ENCODE measurements around the gene PRKCQ.

Gene PRKCQ

GRCh38 chr10:6416892-6417512 lies 163.1 kb downstream of the PRKCQ start:
- in situ Hi-C loops (cut with HindIII; ENCODE audit: low sequenced_read_pairs), result no loop called here

- in situ Hi-C loops (cut with HindIII; ENCODE audit: low sequenced_read_pairs), result no loop called here
These were observed 168.6 kb downstream of the PRKCQ start for GRCh38 chr10:6411436-6411835.

GRCh38 chr10:6410830-6411229 lies 169.2 kb downstream of the PRKCQ start:
- in situ Hi-C loops (cut with HindIII; ENCODE audit: low sequenced_read_pairs), result no loop called here

GRCh38 chr10:6409971-6410643 lies 170.0 kb downstream of the PRKCQ start:
- in situ Hi-C loops (cut with HindIII; ENCODE audit: low sequenced_read_pairs), result no loop called here

- in situ Hi-C loops (cut with HindIII; ENCODE audit: low sequenced_read_pairs), result no loop called here
These were observed 171.3 kb downstream of the PRKCQ start for GRCh38 chr10:6408799-6409198.

GRCh38 chr10:6407034-6407721 lies 172.9 kb downstream of the PRKCQ start:
- in situ Hi-C loops (cut with HindIII; ENCODE audit: low sequenced_read_pairs), result no loop called here

- in situ Hi-C loops (cut with HindIII; ENCODE audit: low sequenced_read_pairs), result no loop called here
These were observed 173.6 kb downstream of the PRKCQ start for GRCh38 chr10:6406220-6407033.

- in situ Hi-C loops (cut with HindIII; ENCODE audit: low sequenced_read_pairs), result no loop called here
These were observed 174.4 kb downstream of the PRKCQ start for GRCh38 chr10:6405713-6406112.

- in situ Hi-C loops (cut with HindIII; ENCODE audit: low sequenced_read_pairs), result loop anchor here (5.0 kb wide), 1 partner anchor 107 kb away; no protein-coding TSS in a partner anchor
These were observed 175.7 kb downstream of the PRKCQ start for GRCh38 chr10:6404127-6405072.

GRCh38 chr10:6402960-6403359 lies 177.1 kb downstream of the PRKCQ start:
- in situ Hi-C loops (cut with HindIII; ENCODE audit: low sequenced_read_pairs), result loop anchor here (5.0 kb wide), 1 partner anchor 106 kb away; no protein-coding TSS in a partner anchor

GRCh38 chr10:6402349-6402709 lies 177.7 kb downstream of the PRKCQ start:
- in situ Hi-C loops (cut with HindIII; ENCODE audit: low sequenced_read_pairs), result loop anchor here (5.0 kb wide), 1 partner anchor 105 kb away; no protein-coding TSS in a partner anchor

GRCh38 chr10:6401558-6402348 lies 178.3 kb downstream of the PRKCQ start:
- in situ Hi-C loops (cut with HindIII; ENCODE audit: low sequenced_read_pairs), result loop anchor here (5.0 kb wide), 1 partner anchor 104 kb away; no protein-coding TSS in a partner anchor

- in situ Hi-C loops (cut with HindIII; ENCODE audit: low sequenced_read_pairs), result loop anchor here (5.0 kb wide), 1 partner anchor 104 kb away; no protein-coding TSS in a partner anchor
These were observed 179.1 kb downstream of the PRKCQ start for GRCh38 chr10:6400821-6401465.

GRCh38 chr10:6400331-6400730 lies 179.7 kb downstream of the PRKCQ start:
- in situ Hi-C loops (cut with HindIII; ENCODE audit: low sequenced_read_pairs), result loop anchor here (5.0 kb wide), 1 partner anchor 103 kb away; no protein-coding TSS in a partner anchor

- in situ Hi-C loops (cut with HindIII; ENCODE audit: low sequenced_read_pairs), result loop anchor here (5.0 to 25.0 kb wide), 3 partner anchors 103 to 313 kb away; partner anchors contain the start of gene RBM17
These were observed 180.2 kb downstream of the PRKCQ start for GRCh38 chr10:6399879-6400278.

GRCh38 chr10:6399231-6399741 lies 180.8 kb downstream of the PRKCQ start:
- in situ Hi-C loops (cut with HindIII; ENCODE audit: low sequenced_read_pairs), result loop anchor here (10.0 to 25.0 kb wide), 2 partner anchors 144 to 312 kb away; partner anchors contain the start of gene RBM17

GRCh38 chr10:6398399-6398798 lies 181.7 kb downstream of the PRKCQ start:
- in situ Hi-C loops (cut with HindIII; ENCODE audit: low sequenced_read_pairs), result loop anchor here (10.0 to 25.0 kb wide), 2 partner anchors 144 to 311 kb away; partner anchors contain the start of gene RBM17

GRCh38 chr10:6396652-6397051 lies 183.4 kb downstream of the PRKCQ start:
- in situ Hi-C loops (cut with HindIII; ENCODE audit: low sequenced_read_pairs), result loop anchor here (10.0 to 25.0 kb wide), 2 partner anchors 142 to 309 kb away; partner anchors contain the start of gene RBM17
